Neuronal stem cell (in vitro differentiated cells): ENCODE results near the gene PSMG4.
A peak's percentile ranks its signal among the peaks of the same experiment; 100 is the strongest.

ENCODE experiments used
- DNase-seq: peaks from one replicate; pipeline ENCODE4 v3.0.0-alpha.2; 2013; ENCODE audit warnings: low spot score
- H2AFZ ChIP-seq: one replicate; pipeline ENCODE4 v1.6.1; 2013; ENCODE audit warnings: mild to moderate bottlenecking, low read length, inconsistent platforms
- H2AK5ac ChIP-seq: 2 replicates; pipeline ENCODE4 v1.6.1; 2013; ENCODE audit warnings: low read depth, mild to moderate bottlenecking, inconsistent platforms, low read length, moderate library complexity, mixed read lengths
- H2BK120ac ChIP-seq: 2 replicates; pipeline ENCODE4 v1.6.1; 2013; ENCODE audit warnings: low read depth, mild to moderate bottlenecking, inconsistent platforms, low read length, moderate library complexity, mixed read lengths
- H2BK12ac ChIP-seq: one replicate; pipeline ENCODE4 v1.6.1; 2013; ENCODE audit warnings: low read length, inconsistent platforms
- H2BK15ac ChIP-seq: 2 replicates; pipeline ENCODE4 v1.6.1; 2013; ENCODE audit warnings: mild to moderate bottlenecking, low read length, inconsistent platforms, mixed read lengths
- H2BK5ac ChIP-seq: one replicate; pipeline ENCODE4 v1.6.1; 2013; ENCODE audit warnings: inconsistent platforms, mild to moderate bottlenecking, low read length, moderate library complexity
- H3K14ac ChIP-seq: one replicate; pipeline ENCODE4 v1.6.1; 2013; ENCODE audit warnings: low read length, inconsistent platforms
- H3K18ac ChIP-seq: 2 replicates; pipeline ENCODE4 v1.6.1; 2013; ENCODE audit warnings: low read length, inconsistent platforms
- H3K23ac ChIP-seq: 2 replicates; pipeline ENCODE4 v1.6.1; 2013; ENCODE audit warnings: low read depth, mild to moderate bottlenecking, mixed read lengths, low read length, inconsistent platforms; ENCODE audit not compliant: poor library complexity
- H3K27ac ChIP-seq: replicated peaks from 3 replicates; pipeline ENCODE4 v1.5.1; 2013; ENCODE audit warnings: low read length, inconsistent platforms
- H3K27me3 ChIP-seq, 3 experiments: 2 replicates each; pipeline ENCODE4 v1.6.1; 2013; ENCODE audit warnings: low read length in 3 of 3, mild to moderate bottlenecking in 2 of 3, inconsistent platforms in 1 of 3, low read depth in 1 of 3, mixed read lengths in 1 of 3, moderate library complexity in 1 of 3; ENCODE audit not compliant: control insufficient read depth in 3 of 3, insufficient read depth in 3 of 3
- H3K36me3 ChIP-seq, 2 donors: replicated peaks in 1 of 2; 2 replicates each; pipeline ENCODE4 v1.6.1; 2013; ENCODE audit warnings: low read length in 2 of 2; ENCODE audit not compliant: control insufficient read depth in 2 of 2, insufficient read depth in 2 of 2
- H3K4ac ChIP-seq: 2 replicates; pipeline ENCODE4 v1.6.1; 2013; ENCODE audit warnings: inconsistent platforms, mild to moderate bottlenecking, low read length, moderate library complexity
- H3K4me1 ChIP-seq, 2 donors: 1 replicate in 1 of 2; 2 replicates in 1 of 2; pipeline ENCODE4 v1.6.1; 2013; ENCODE audit warnings: low read length in 2 of 2, low read depth in 1 of 2; ENCODE audit not compliant: control insufficient read depth in 2 of 2, insufficient read depth in 1 of 2
- H3K4me2 ChIP-seq: one replicate; pipeline ENCODE4 v1.6.1; 2013; ENCODE audit warnings: mild to moderate bottlenecking, low read length, inconsistent platforms; ENCODE audit not compliant: insufficient read depth, poor library complexity, severe bottlenecking
- H3K4me3 ChIP-seq, 2 donors: 2 replicates each; pipeline ENCODE4 v1.5.1; 2013; ENCODE audit warnings: low read length in 2 of 2, mild to moderate bottlenecking in 2 of 2, inconsistent platforms in 1 of 2, moderate library complexity in 1 of 2
- H3K79me1 ChIP-seq: one replicate; pipeline ENCODE4 v1.6.1; 2013; ENCODE audit warnings: low read depth, mild to moderate bottlenecking, inconsistent platforms, low read length, moderate library complexity
- H3K9ac ChIP-seq: one replicate; pipeline ENCODE4 v1.6.1; 2013; ENCODE audit warnings: mild to moderate bottlenecking, low read depth, low read length, inconsistent platforms; ENCODE audit not compliant: poor library complexity
- H3K9me3 ChIP-seq, 2 donors: replicated peaks in 1 of 2; 2 replicates each; pipeline versions ENCODE3 to v1.6.1; 2013; ENCODE audit warnings: low read length in 2 of 2, mild to moderate bottlenecking in 2 of 2, inconsistent platforms in 1 of 2, low read depth in 1 of 2, mixed read lengths in 1 of 2, moderate library complexity in 1 of 2; ENCODE audit not compliant: control insufficient read depth in 2 of 2, insufficient read depth in 1 of 2
- H4K8ac ChIP-seq: one replicate; pipeline ENCODE4 v1.6.1; 2013; ENCODE audit warnings: low read depth, mild to moderate bottlenecking, inconsistent platforms, low read length, moderate library complexity
- H4K91ac ChIP-seq: one replicate; pipeline ENCODE4 v1.6.1; 2013; ENCODE audit warnings: low read length, low read depth, mild to moderate bottlenecking, inconsistent platforms; ENCODE audit not compliant: poor library complexity
- WGBS, 2 donors: extraction: QIAGEN DNeasy Blood & Tissue Kit; methylation state at CpG; one replicate each; pipeline ENCODE4 v1.1.7; 2013; ENCODE audit warnings: missing lambda C conversion rate in 2 of 2, mixed read lengths in 1 of 2; ENCODE audit not compliant: insufficient read length in 2 of 2, insufficient replicate concordance in 1 of 2; ENCODE audit errors: extremely low coverage in 2 of 2; 5-methylcytosine and 5-hydroxymethylcytosine counted together

Gene PSMG4

DNA sequence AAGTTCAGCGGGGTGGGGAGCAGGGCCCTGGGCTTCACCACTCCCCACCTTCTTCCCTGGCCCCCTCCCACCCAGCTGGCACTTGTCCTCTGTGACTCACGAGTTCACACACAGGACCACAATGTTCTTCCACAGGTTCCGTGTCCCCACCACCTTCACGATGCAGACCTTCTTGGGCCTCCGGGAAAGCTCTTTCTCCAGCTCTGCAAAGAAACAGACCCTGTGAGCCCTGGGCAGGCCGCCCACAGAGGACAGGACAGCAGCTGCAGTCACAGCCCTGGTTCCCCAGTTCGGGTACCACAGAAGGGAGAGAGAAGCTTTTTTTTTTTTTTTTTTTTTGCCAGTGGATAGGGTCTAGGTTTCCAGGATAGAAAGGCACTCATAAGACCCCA is 30.9 kb downstream of the PSMG4 start:
- peaks cover 4% of the 10 kb centered on the region in 2 donors for H3K4me1 ChIP-seq
- peak overlapping the region; percentile 5 for H3K23ac ChIP-seq
- no peaks in the 10 kb centered on the region for H3K79me1 ChIP-seq
- H2BK12ac ChIP-seq = no peak overlapping the region
- H4K8ac ChIP-seq = no peak overlapping the region
- peak overlapping the region; percentile 83 for H2BK5ac ChIP-seq
- H3K4me3 ChIP-seq = no peak overlapping the region
- H2AFZ ChIP-seq = no peak overlapping the region
- H4K91ac ChIP-seq = no peak overlapping the region
- H3K4ac ChIP-seq = no peak overlapping the region
- H3K9ac ChIP-seq = no peak overlapping the region
- H3K27ac ChIP-seq = no peak overlapping the region
- no peak overlapping the region for H2BK15ac ChIP-seq
- H2AK5ac ChIP-seq = no peak overlapping the region
- no peak for DNase-seq
- H3K14ac ChIP-seq = no peak overlapping the region
- H2BK120ac ChIP-seq = no peak overlapping the region
- H3K4me2 ChIP-seq = no peak overlapping the region
- no peak overlapping the region for H3K18ac ChIP-seq
- H3K9me3 ChIP-seq = no peaks in the 10 kb centered on the region
- no CpG with 5 or more reads among the region's 7 CpGs for WGBS, 2 donors
- H3K27me3 ChIP-seq = no peaks in the 10 kb centered on the region
- H3K36me3 ChIP-seq = peaks cover 0 to 37% of the 10 kb centered on the region in 2 donors

DNA sequence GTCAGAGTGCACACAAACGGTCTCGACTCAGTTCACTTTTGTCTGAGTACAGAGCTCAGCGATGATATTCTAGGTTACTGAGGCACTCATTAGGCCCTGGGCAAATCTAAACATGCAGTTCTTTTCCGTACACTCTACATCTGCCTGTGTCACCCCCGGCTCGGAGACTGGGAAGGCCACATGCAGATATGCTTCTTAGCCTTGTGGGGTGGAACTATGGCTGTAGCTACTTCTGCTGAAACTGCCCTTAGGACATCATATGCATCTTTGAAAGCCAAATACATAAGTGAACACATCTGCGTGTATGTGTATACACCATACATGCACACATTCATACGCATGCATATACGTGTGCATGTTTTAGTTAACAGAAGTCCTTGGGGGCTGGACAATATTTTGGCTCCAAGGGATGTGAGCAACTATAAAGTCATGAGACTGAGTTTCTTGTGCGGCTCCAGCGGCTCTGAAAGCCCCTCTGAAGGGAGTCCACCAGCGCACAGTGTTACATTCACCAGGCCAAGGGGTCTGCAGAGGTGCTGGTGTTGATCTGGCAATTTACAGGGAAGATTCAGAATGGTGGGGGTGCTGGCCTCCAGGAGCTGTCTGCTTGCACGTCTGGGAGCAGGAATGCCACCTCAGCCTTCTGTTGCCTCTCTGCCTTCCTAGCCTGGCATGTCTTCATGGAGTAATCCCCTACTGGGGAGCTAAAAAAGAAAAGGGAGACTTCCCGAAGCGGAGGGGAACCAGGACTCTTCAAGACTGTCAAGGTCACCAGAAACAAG is 31.6 kb downstream of the PSMG4 start:
- Histone ChIP-seq H3K4me2 (no peak overlapping the region), H3K27me3 (no peaks in the 10 kb centered on the region), H3K9me3 (no peaks in the 10 kb centered on the region), H3K27ac (no peak overlapping the region), H3K4me3 (no peak overlapping the region), H3K79me1 (no peaks in the 10 kb centered on the region), H4K8ac (no peak overlapping the region), H3K18ac (no peak overlapping the region), H2AK5ac (no peak overlapping the region), H3K4me1 (peaks cover 3 to 7% of the 10 kb centered on the region in 2 donors), H2BK120ac (no peak overlapping the region), H2BK5ac (no peak overlapping the region), H4K91ac (no peak overlapping the region), H3K9ac (no peak overlapping the region), H3K14ac (no peak overlapping the region), H3K4ac (no peak overlapping the region), H3K23ac (no peak overlapping the region), H2BK12ac (no peak overlapping the region), H2BK15ac (no peak overlapping the region), H2AFZ (no peak overlapping the region), H3K36me3 (peaks cover 0 to 30% of the 10 kb centered on the region in 2 donors)
- no CpG with 5 or more reads among the region's 15 CpGs for WGBS, 2 donors
- no peak for DNase-seq

DNA sequence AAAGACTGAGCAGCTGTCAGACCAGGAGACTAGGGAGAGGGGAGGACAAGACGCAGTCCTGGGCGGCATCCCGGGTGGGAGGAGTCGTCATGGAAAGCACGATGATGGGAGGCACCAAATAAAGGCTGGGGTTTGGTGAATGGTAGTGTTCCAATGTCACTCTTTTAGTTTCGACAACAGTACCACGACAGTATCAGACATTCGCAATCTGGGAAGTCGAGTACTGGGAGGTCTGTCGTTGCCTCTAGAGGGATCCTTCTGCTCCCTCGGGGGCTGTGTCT is 32.1 kb downstream of the PSMG4 start:
- no peak overlapping the region for H3K4me3 ChIP-seq
- WGBS, 2 donors = no CpG with 5 or more reads among the region's 11 CpGs
- H2BK15ac ChIP-seq = no peak overlapping the region
- H3K4me2 ChIP-seq = no peak overlapping the region
- no peak overlapping the region for H2AK5ac ChIP-seq
- H2AFZ ChIP-seq = no peak overlapping the region
- no peak overlapping the region for H3K4ac ChIP-seq
- no peaks in the 10 kb centered on the region for H3K27me3 ChIP-seq
- H3K18ac ChIP-seq = no peak overlapping the region
- H2BK120ac ChIP-seq = no peak overlapping the region
- H3K23ac ChIP-seq = no peak overlapping the region
- no peak overlapping the region for H2BK12ac ChIP-seq
- no peak overlapping the region for H4K8ac ChIP-seq
- H4K91ac ChIP-seq = no peak overlapping the region
- H3K79me1 ChIP-seq = no peaks in the 10 kb centered on the region
- peaks cover 0 to 30% of the 10 kb centered on the region in 2 donors for H3K36me3 ChIP-seq
- no peak overlapping the region for H3K14ac ChIP-seq
- peaks cover 5% of the 10 kb centered on the region in 2 donors for H3K4me1 ChIP-seq
- H2BK5ac ChIP-seq = no peak overlapping the region
- H3K9ac ChIP-seq = no peak overlapping the region
- no peak for DNase-seq
- no peak overlapping the region for H3K27ac ChIP-seq
- no peaks in the 10 kb centered on the region for H3K9me3 ChIP-seq

DNA sequence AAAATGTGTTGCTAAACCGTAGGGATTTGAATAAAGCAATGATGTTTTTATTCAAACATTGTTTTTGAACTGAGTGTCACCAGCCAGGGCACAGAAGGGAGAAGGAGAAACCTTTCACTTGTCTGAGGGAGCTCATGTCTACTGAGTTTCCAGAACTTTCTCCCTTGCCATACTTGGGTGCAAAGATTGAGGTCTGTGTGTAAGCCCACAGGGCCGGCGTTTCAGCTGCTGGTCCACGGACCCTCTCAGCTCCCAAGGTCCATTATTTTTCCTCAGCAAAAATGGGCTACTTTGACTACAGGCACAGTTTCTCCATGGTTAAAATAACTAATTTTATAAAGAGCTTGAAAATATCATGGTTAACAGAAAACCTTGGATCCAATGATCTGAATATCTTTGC is 32.6 kb downstream of the PSMG4 start:
- no peak overlapping the region for H2BK120ac ChIP-seq
- H3K4me3 ChIP-seq = no peak overlapping the region
- H3K27ac ChIP-seq = no peak overlapping the region
- no peak for DNase-seq
- WGBS, 2 donors = no CpG with 5 or more reads among the region's 4 CpGs
- no peak overlapping the region for H3K23ac ChIP-seq
- no peak overlapping the region for H3K14ac ChIP-seq
- H2AK5ac ChIP-seq = no peak overlapping the region
- H3K4me2 ChIP-seq = no peak overlapping the region
- H2BK15ac ChIP-seq = no peak overlapping the region
- peaks cover 0 to 30% of the 10 kb centered on the region in 2 donors for H3K36me3 ChIP-seq
- H3K27me3 ChIP-seq = no peaks in the 10 kb centered on the region
- no peaks in the 10 kb centered on the region for H3K79me1 ChIP-seq
- no peaks in the 10 kb centered on the region for H3K9me3 ChIP-seq
- H2AFZ ChIP-seq = no peak overlapping the region
- H4K8ac ChIP-seq = no peak overlapping the region
- peaks cover 5 to 9% of the 10 kb centered on the region in 2 donors for H3K4me1 ChIP-seq
- H3K4ac ChIP-seq = no peak overlapping the region
- H2BK12ac ChIP-seq = no peak overlapping the region
- no peak overlapping the region for H3K18ac ChIP-seq
- H4K91ac ChIP-seq = no peak overlapping the region
- no peak overlapping the region for H3K9ac ChIP-seq
- no peak overlapping the region for H2BK5ac ChIP-seq
